Right cardiac atrium (tissue), 5 donors: Measurements from ENCODE around the gene TAPBPL. TPM values are rescaled to one million over a fixed set of nuclear protein-coding genes. Genes with fewer than 3 reads are reported as not detected.

Source experiments
- ATAC-seq, 2 donors: fragments of 200-7000 bp; cut with Tn5 transposase; one replicate each; pipeline versions ENCODE4 v1.8.0 to v1.9.1; 2020; ENCODE audit warnings: moderate library complexity in 2 of 2, mild to moderate bottlenecking in 1 of 2
- DNase-seq, 3 donors: peaks; one replicate each; pipeline ENCODE4 v3.0.0-alpha.2; 2020
- H3K27ac ChIP-seq: one replicate; pipeline ENCODE4 v1.5.1; 2013; ENCODE audit warnings: mild to moderate bottlenecking, low read length, control low read depth, moderate library complexity
- H3K27me3 ChIP-seq: one replicate; pipeline ENCODE4 v1.6.1; 2013; ENCODE audit not compliant: control insufficient read depth, insufficient read depth
- H3K4me1 ChIP-seq: one replicate; pipeline ENCODE4 v1.6.1; 2013; ENCODE audit warnings: low read length; ENCODE audit not compliant: control insufficient read depth, insufficient read depth
- H3K4me3 ChIP-seq: one replicate; pipeline ENCODE4 v1.5.1; 2013; ENCODE audit warnings: low read length, control low read depth
- H3K9me3 ChIP-seq: one replicate; pipeline ENCODE4 v1.6.1; 2013; ENCODE audit warnings: low read length; ENCODE audit not compliant: control insufficient read depth
- WGBS: extraction: QIAGEN DNeasy Blood & Tissue Kit; methylation state at CpG from one replicate; pipeline ENCODE4 v1.1.7; 2013; 5-methylcytosine and 5-hydroxymethylcytosine counted together
- intact Hi-C, 4 donors: fragments of 100-400 bp; cut with DNase I; formaldehyde crosslinking; loops; one replicate each; pipeline versions ENCODE4 v1.11.0 to v1.14.0; 2022 to 2023
- polyA plus RNA-seq: library from polyadenylated mRNA; stranded (reverse); fragments of 200-250 nt; gene quantifications from one replicate; pipeline ENCODE4 v1.2.3, GENCODE V29; 2013
- total RNA-seq, 4 donors: library from RNA; stranded (reverse); fragmentation: NEBNext Ultra II Directional; extraction: Animal tissue kit (Norgen Biotek cat#: 25700); gene quantifications; one replicate each; pipeline ENCODE4 v1.2.1, GENCODE V29; 2021
- donor health status: healthy with polysubstance abuse.
- donor health status: DM: no; HTN: yes; CAD: no.
- donor health status: DM: no; HTN: no; CAD: no.
- donor health status: DM: no; HTN: yes; CAD: no; lungs with severe emphysema.
- donor health status: DM: yes; HTN: yes; CAD: no.

TAPBPL gene
- total and polyA plus RNA-seq, 5 donors, result 14.2 to 19.5 (median 17.2) TPM

GRCh38 chr12:6437586-6437985, 14.3 kb upstream of the TAPBPL start:
- intact Hi-C loops, result no loop called here
- ATAC-seq, result no peak

GRCh38 chr12:6438345-6438744, 13.5 kb upstream of the TAPBPL start:
- WGBS, result 86% methylated on average over 12 of the region's 12 CpGs

More at GRCh38 chr12:6437586-6437985, 14.3 kb upstream of the TAPBPL start:
- Histone ChIP-seq H3K27ac (no peak overlapping the region), H3K27me3 (no peaks in the 10 kb centered on the region), H3K4me1 (no peaks in the 10 kb centered on the region), H3K9me3 (no peaks in the 10 kb centered on the region), H3K4me3 (no peak overlapping the region)
- 88% methylated on average over 3 of the region's 3 CpGs for WGBS
- DNase-seq, result no peak

GRCh38 chr12:6440391-6440790, 11.5 kb upstream of the TAPBPL start:
- Histone ChIP-seq H3K4me1 (no peaks in the 10 kb centered on the region), H3K27ac (no peak overlapping the region), H3K27me3 (no peaks in the 10 kb centered on the region), H3K4me3 (no peak overlapping the region), H3K9me3 (no peaks in the 10 kb centered on the region)
- intact Hi-C loops, result no loop called here
- 52% methylated on average over 1 of the region's 1 CpG for WGBS
- DNase-seq (no peak), ATAC-seq (no peak)

More at GRCh38 chr12:6438345-6438744, 13.5 kb upstream of the TAPBPL start:
- no peak for DNase-seq
- Histone ChIP-seq H3K27ac (no peak overlapping the region), H3K9me3 (no peaks in the 10 kb centered on the region), H3K27me3 (no peaks in the 10 kb centered on the region), H3K4me3 (no peak overlapping the region), H3K4me1 (no peaks in the 10 kb centered on the region)
- intact Hi-C loops, result no loop called here
- ATAC-seq, result no peak

- Histone ChIP-seq H3K4me3 (no peak overlapping the region), H3K4me1 (no peaks in the 10 kb centered on the region), H3K9me3 (no peaks in the 10 kb centered on the region), H3K27me3 (no peaks in the 10 kb centered on the region), H3K27ac (no peak overlapping the region)
- 76% methylated on average over 9 of the region's 9 CpGs for WGBS
- ATAC-seq (no peak), DNase-seq (no peak)
- intact Hi-C loops, result no loop called here
Measured at GRCh38 chr12:6442836-6443235, 9.0 kb upstream of the TAPBPL start.

GRCh38 chr12:6443361-6443983, 8.4 kb upstream of the TAPBPL start:
- no peak for DNase-seq
- Histone ChIP-seq H3K9me3 (no peaks in the 10 kb centered on the region), H3K4me3 (no peak overlapping the region), H3K27ac (no peak overlapping the region), H3K27me3 (no peaks in the 10 kb centered on the region), H3K4me1 (no peaks in the 10 kb centered on the region)
- intact Hi-C loops, result no loop called here
- WGBS, result 57% methylated on average over 9 of the region's 9 CpGs
- no peak for ATAC-seq

- no peak overlapping the region for H3K27ac ChIP-seq
- no peaks in the 10 kb centered on the region for H3K9me3 ChIP-seq
- H3K4me1 ChIP-seq, result no peaks in the 10 kb centered on the region
- no peak overlapping the region for H3K4me3 ChIP-seq
- H3K27me3 ChIP-seq, result no peaks in the 10 kb centered on the region
- ATAC-seq, result no peak
- DNase-seq, result no peak
- WGBS, result 78% methylated on average over 4 of the region's 4 CpGs
- intact Hi-C loops, result no loop called here
Measured at GRCh38 chr12:6444031-6444430, 7.8 kb upstream of the TAPBPL start.

- H3K4me3 ChIP-seq, result no peak within 1 kb of the TSS
- H3K4me1 ChIP-seq, result no peaks in the 10 kb centered on the region
- ATAC-seq (peak in 1 of 2 donors; percentile 20), DNase-seq (no peak)
- H3K27me3 ChIP-seq, result no peaks in the 10 kb centered on the region
- 86% methylated on average over 16 of the region's 16 CpGs for WGBS
- no peaks in the 10 kb centered on the region for H3K9me3 ChIP-seq
- intact Hi-C loops, result no loop called here
- no peak within 1 kb of the TSS for H3K27ac ChIP-seq
Measured at GRCh38 chr12:6444704-6445688, 6.8 kb upstream of the TAPBPL start, which contains the start of gene CD27. Gene CD27, plus strand, starts transcription at chr12:6444955. Its CDS starts 141 bp downstream, at chr12:6445096.

- peak overlapping the region; percentile 99 for H3K27ac ChIP-seq
- no peak for DNase-seq
- intact Hi-C loops, result no loop called here
- no peak for ATAC-seq
- peak overlapping the region; percentile 57 for H3K4me3 ChIP-seq
- no peaks in the 10 kb centered on the region for H3K27me3 ChIP-seq
- peaks cover 3% of the 10 kb centered on the region for H3K4me1 ChIP-seq
- WGBS, result 69% methylated on average over 16 of the region's 16 CpGs
- no peaks in the 10 kb centered on the region for H3K9me3 ChIP-seq
Measured at GRCh38 chr12:6450091-6450868, 1.6 kb upstream of the TAPBPL start.

GRCh38 chr12:6450869-6451347, 934 bp upstream of the TAPBPL start:
- peaks cover 3% of the 10 kb centered on the region for H3K4me1 ChIP-seq

GRCh38 chr12:6452245-6452943, 552 bp downstream of the TAPBPL start:
- Histone ChIP-seq H3K27ac (peak overlapping the region; percentile 99), H3K9me3 (no peaks in the 10 kb centered on the region), H3K4me3 (peak overlapping the region; percentile 57), H3K4me1 (peaks cover 3% of the 10 kb centered on the region), H3K27me3 (no peaks in the 10 kb centered on the region)
- DNase-seq (peak in 1 of 3 donors; percentile 72), ATAC-seq (peak; percentile 24 to 48)
- intact Hi-C loops, result no loop called here
- 9% methylated on average over 9 of the region's 9 CpGs for WGBS

More at GRCh38 chr12:6450869-6451347, 934 bp upstream of the TAPBPL start:
- H3K27me3 ChIP-seq, result no peaks in the 10 kb centered on the region
- ATAC-seq, result peak in 1 of 2 donors; percentile 12
- intact Hi-C loops, result no loop called here
- 10% methylated on average over 11 of the region's 11 CpGs for WGBS
- no peaks in the 10 kb centered on the region for H3K9me3 ChIP-seq
- DNase-seq, result peak in 1 of 3 donors; percentile 68
- H3K27ac ChIP-seq, result peak overlapping the region; percentile 99
- peak overlapping the region; percentile 57 for H3K4me3 ChIP-seq
